ENCODE measurements around the gene KMO.

KMO gene

GRCh38 chr1:241503444-241503843, 28.7 kb upstream of the KMO start:
- no peak overlapping the region for H3K27ac ChIP-seq
- TF ChIP-seq CTCF (IDR thresholded peaks at IDR 0.05) (no peak), ZFX (IDR thresholded peaks at IDR 0.05; ENCODE audit: borderline replicate concordance) (no peak)

DNA sequence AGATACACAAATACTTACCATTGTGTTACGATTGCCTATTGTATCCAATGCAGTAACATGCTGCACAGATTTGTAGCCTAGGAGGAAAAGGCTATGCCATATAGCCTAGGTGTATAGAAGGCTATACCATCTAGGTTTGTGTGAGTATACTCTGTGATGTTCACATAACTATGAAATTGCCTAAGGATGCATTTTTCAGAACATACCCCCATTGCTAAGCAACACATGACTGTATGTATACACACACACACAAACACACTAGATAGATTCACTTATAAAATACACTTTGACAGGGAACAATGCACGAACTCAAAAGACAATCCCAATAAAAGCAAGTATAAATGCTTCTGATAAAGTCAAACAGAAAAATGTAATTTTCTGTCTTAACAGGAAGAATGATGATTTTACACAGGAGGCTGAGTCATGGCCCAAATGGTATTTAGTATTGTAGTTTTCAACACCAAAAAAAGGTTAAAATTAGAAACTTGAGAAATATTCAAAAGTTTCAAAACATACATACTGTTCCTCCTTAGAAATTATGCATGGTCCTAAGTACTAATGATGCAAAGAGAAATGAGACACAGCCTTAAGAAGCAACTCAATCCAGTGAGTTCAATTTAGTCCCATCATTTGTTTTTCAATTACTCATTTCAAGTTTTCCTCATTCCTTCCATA, 24.9 kb upstream of the KMO start:
- H3K27ac ChIP-seq: no peak overlapping the region

GRCh38 chr1:241513378-241513777, 18.8 kb upstream of the KMO start:
- no peak overlapping the region for H3K27ac ChIP-seq
- TF ChIP-seq CTCF (IDR thresholded peaks at IDR 0.05): no peak
- no peak for TF ChIP-seq ZFX (IDR thresholded peaks at IDR 0.05; ENCODE audit: borderline replicate concordance)

More for the DNA sequence above, 24.9 kb upstream of the KMO start:
- TF ChIP-seq ZFX (IDR thresholded peaks at IDR 0.05; ENCODE audit: borderline replicate concordance): no peak
- no peak for TF ChIP-seq CTCF (IDR thresholded peaks at IDR 0.05)

- no peak for TF ChIP-seq CTCF (IDR thresholded peaks at IDR 0.05)
- no peak for TF ChIP-seq ZFX (IDR thresholded peaks at IDR 0.05; ENCODE audit: borderline replicate concordance)
- H3K27ac ChIP-seq: peak overlapping the region; percentile 81
Observed at GRCh38 chr1:241518476-241519307, 13.5 kb upstream of the KMO start.

GRCh38 chr1:241519308-241520079, 12.7 kb upstream of the KMO start, which contains the start of gene FH:
Gene FH (minus strand): TSS chr1:241519755. CDS start chr1:241519722, 33 bp downstream.
- 0 out of 2 replicates have a peak, but pooled peaks have one; percentile 29 for TF ChIP-seq ZFX (IDR thresholded peaks at IDR 0.05; ENCODE audit: borderline replicate concordance)
- TF ChIP-seq CTCF (IDR thresholded peaks at IDR 0.05): no peak
- peak within 1 kb of the TSS; percentile 81 for H3K27ac ChIP-seq

GRCh38 chr1:241520080-241520465, 12.1 kb upstream of the KMO start:
- TF ChIP-seq ZFX (IDR thresholded peaks at IDR 0.05; ENCODE audit: borderline replicate concordance) (no peak), CTCF (IDR thresholded peaks at IDR 0.05) (no peak)
- H3K27ac ChIP-seq: peak overlapping the region; percentile 81

Data from 22Rv1 (cell line).